ENCODE data around the gene FBXO9. TPM values are rescaled to one million over a fixed set of nuclear protein-coding genes. Genes with fewer than 3 reads are reported as not detected.

FBXO9 gene
- total and polyA plus RNA-seq, 2 of the 8 experiments (the other 6 are each of a cell fraction or from before 2014, with no cell fraction given) = 41.3 to 50.9 TPM

DNA sequence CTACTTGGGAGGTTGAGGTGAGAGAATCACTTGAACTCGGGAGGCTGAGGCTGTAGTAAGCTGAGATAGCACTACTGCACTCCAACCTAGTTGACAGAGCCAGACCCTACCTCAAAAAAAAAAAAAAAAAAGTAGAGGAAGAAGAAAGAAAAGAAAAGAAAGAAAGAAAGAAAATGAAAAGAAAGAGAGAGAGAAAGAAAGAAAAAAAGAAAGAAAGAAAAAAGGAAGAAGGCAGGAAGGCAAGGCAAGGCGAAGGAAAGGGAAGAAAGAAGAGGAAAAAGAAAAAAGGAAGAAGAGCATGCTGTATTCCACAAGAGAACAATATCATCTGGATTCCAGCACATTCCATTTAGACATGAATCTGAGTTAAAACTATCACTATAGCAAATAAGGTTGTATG, 79.6 kb downstream of the FBXO9 start:
- no peak overlapping the region for H4K91ac ChIP-seq (replicated peaks; ENCODE audit: insufficient read length, low read length)
- H3K14ac ChIP-seq (ENCODE audit: insufficient read length) = no peak overlapping the region
- no peaks in the 10 kb centered on the region for H3K36me3 ChIP-seq (ENCODE audit: control insufficient read depth in 2 of 4, insufficient read depth in 4 of 4, low read length in 3 of 4)
- H2BK5ac ChIP-seq (ENCODE audit: low read depth, low read length) = no peak overlapping the region
- ChIA-PET POLR2A (ENCODE audit: partially characterized antibody) (no interaction called here), CTCF (ENCODE audit: partially characterized antibody) (interaction anchor here (1.6 kb wide), 1 partner anchor 349 kb away, joined by 5 read pairs; no protein-coding TSS in a partner anchor)
- no peak overlapping the region for H3K56ac ChIP-seq (replicated peaks; ENCODE audit: insufficient read length, low read depth, low read length)
- H3K27me3 ChIP-seq (replicated peaks in 1 of 4; ENCODE audit: control insufficient read depth in 3 of 4, extremely low read depth in 1 of 4, insufficient read depth in 3 of 4, low read length in 3 of 4) = no peaks in the 10 kb centered on the region
- H3K18ac ChIP-seq (ENCODE audit: extremely low read depth, low read length) = no peak overlapping the region
- H2BK120ac ChIP-seq (replicated peaks; ENCODE audit: low read depth, low read length) = no peak overlapping the region
- no peak for FAIRE-seq
- H3K4me2 ChIP-seq (ENCODE audit: insufficient read depth in 1 of 2, low read depth in 2 of 2, low read length in 2 of 2) = no peak overlapping the region; a peak in 1 of 4 replicates
- WGBS, 2 experiments (ENCODE audit: extremely low coverage in 1 of 2, insufficient coverage in 1 of 2, insufficient read length in 1 of 2, insufficient replicate concordance in 2 of 2, low coverage in 1 of 2, low lambda C conversion rate in 2 of 2, missing lambda C conversion rate in 1 of 2) = 79% methylated on average over 2 of the region's 2 CpGs; no CpG with 5 or more reads in 1 of the 2 experiments
- no peak overlapping the region for H2BK15ac ChIP-seq (ENCODE audit: low read length)
- no peak overlapping the region for H2AK5ac ChIP-seq (ENCODE audit: low read depth, low read length)
- H2AFZ ChIP-seq (ENCODE audit: low read length) = peak overlapping the region; percentile 58; the same call in 1 of the 2 replicates
- H4K8ac ChIP-seq (ENCODE audit: extremely low read depth, insufficient read depth, low read length) = no peak overlapping the region
- no peak overlapping the region for H4K5ac ChIP-seq (ENCODE audit: insufficient read length, low read depth, low read length)
- no peaks in the 10 kb centered on the region for H3K79me2 ChIP-seq (ENCODE audit: control insufficient read depth in 1 of 2, insufficient read depth in 2 of 2, low read length in 2 of 2)
- no peak for DNase-seq (ENCODE audit: low read depth in 1 of 2, low spot score in 2 of 2)
- no peaks in the 10 kb centered on the region for H3K9me3 ChIP-seq (ENCODE audit: insufficient read depth in 2 of 2, low read depth in 1 of 2, low read length in 1 of 2)
- no peak overlapping the region for H3K23ac ChIP-seq (ENCODE audit: insufficient read length)
- no peaks in the 10 kb centered on the region for H3K79me1 ChIP-seq (ENCODE audit: low read depth, low read length)
- H3K4me1 ChIP-seq (replicated peaks in 1 of 4; ENCODE audit: control insufficient read depth in 3 of 4, insufficient read depth in 4 of 4, low read length in 3 of 4) = peaks cover 0 to 4% (median 0%) of the 10 kb centered on the region in 4 experiments; a peak in 2 of 7 replicates
- H3K23me2 ChIP-seq (ENCODE audit: low read depth, low read length) = no peaks in the 10 kb centered on the region
- H3K9ac ChIP-seq (replicated peaks in 1 of 4; ENCODE audit: extremely low read depth in 1 of 4, low read depth in 3 of 4, low read length in 3 of 4) = no peak overlapping the region
- no peak overlapping the region for H3K4ac ChIP-seq (replicated peaks; ENCODE audit: insufficient read length, low read depth, low read length)
- no peak overlapping the region for H2BK20ac ChIP-seq (ENCODE audit: low read length)
- H4K20me1 ChIP-seq (replicated peaks in 1 of 2; ENCODE audit: control insufficient read depth in 1 of 2, insufficient read depth in 2 of 2, low read length in 2 of 2) = no peaks in the 10 kb centered on the region
- H3K27ac ChIP-seq (ENCODE audit: low read depth, low read length) = no peak overlapping the region
- no peak overlapping the region for H3K4me3 ChIP-seq (ENCODE audit: extremely low read depth in 1 of 4, insufficient read depth in 2 of 4, low read depth in 3 of 4, low read length in 4 of 4)
- no peak overlapping the region for H2BK12ac ChIP-seq (ENCODE audit: low read depth, low read length)
- no peak for TF ChIP-seq PHF8 (conservative IDR thresholded peaks at IDR 0.05; ENCODE audit: low read depth, low read length)
- TF ChIP-seq HDAC6 (IDR thresholded peaks at IDR 0.05; ENCODE audit: low read depth, low read length) = no peak
